ENCODE data around the gene TLE2. TPM values are rescaled to one million over a fixed set of nuclear protein-coding genes. Genes with fewer than 3 reads are reported as not detected.
A peak's percentile ranks its signal among the peaks of the same experiment; 100 is the strongest.

Gene TLE2
- total RNA-seq, 1 experiment from 2014 or later = 3.1 TPM

DNA sequence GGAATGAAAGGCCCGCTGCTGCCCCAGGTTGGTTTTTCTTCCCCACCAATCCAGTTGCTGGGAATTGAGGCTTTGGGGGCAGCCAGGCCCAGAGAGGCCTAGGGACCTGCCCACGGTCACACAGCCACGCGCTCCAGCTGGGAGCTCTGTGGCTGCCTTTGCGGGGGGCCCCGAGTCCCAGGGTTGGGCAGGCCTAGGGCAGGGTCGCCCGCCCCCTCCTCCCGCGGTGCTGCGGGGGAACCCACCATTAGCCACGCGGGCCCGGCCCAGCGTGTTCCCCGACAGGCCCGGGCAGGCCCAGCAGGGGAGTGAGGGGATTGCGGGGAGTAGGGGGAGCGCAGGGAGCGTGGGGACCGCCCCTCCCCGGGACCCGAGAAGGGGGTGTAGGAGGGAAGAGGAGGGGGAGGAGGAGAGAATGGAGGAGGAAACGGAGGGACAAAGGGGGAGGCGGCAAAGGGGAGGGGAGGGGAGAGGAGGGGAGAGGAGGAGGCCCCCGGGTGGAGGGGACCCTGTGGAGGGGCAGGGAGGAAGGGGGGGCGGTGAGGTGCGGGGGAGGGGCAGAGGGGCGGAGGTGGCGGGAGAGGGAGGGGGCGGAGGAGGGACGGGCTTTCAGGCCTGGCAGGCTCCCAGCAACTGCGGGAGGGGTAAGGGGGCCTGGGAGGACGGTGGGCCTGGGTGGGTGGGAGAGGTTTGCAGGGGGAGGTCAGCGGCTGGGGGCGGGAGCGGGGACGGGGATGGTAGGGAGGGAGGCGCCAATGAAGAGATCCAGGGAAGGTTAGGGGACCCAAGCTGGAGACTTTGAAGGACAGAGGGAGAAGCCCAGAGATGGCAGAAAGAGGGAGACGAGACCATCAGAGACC is 12.9 kb upstream of the TLE2 start:
- Histone ChIP-seq H3K9me3 (ENCODE audit: control insufficient read depth, low read depth, low read length) (no peaks in the 10 kb centered on the region), H2BK20ac (ENCODE audit: low read depth, low read length, poor library complexity, severe bottlenecking) (no peak overlapping the region), H3K79me1 (ENCODE audit: insufficient read depth, low read depth, low read length, poor library complexity, severe bottlenecking) (no peaks in the 10 kb centered on the region), H3K79me2 (ENCODE audit: insufficient read depth, low read length) (no peaks in the 10 kb centered on the region), H3K27ac (ENCODE audit: insufficient read length, low read depth, low read length) (no peak overlapping the region), H3K56ac (ENCODE audit: insufficient read length, low read depth, low read length) (no peak overlapping the region), H4K5ac (ENCODE audit: insufficient read length, low read depth, low read length) (no peak overlapping the region), H3T11ph (ENCODE audit: low read length) (no peak overlapping the region), H2BK12ac (ENCODE audit: insufficient read length, low read depth, low read length) (no peak overlapping the region), H3K4me2 (ENCODE audit: insufficient read depth, insufficient read length, low read length) (peak overlapping the region; percentile 50), H3K18ac (ENCODE audit: insufficient read length, low read depth, low read length) (no peak overlapping the region), H4K8ac (replicated peaks; ENCODE audit: insufficient read length, low read depth, low read length) (no peak overlapping the region), H3K9ac (ENCODE audit: extremely low read depth, insufficient read length, low read length) (no peak overlapping the region), H2BK120ac (ENCODE audit: low read depth, low read length, poor library complexity, severe bottlenecking) (no peak overlapping the region), H3K23ac (ENCODE audit: insufficient read length, low read depth, low read length) (no peak overlapping the region), H2AFZ (ENCODE audit: low read length) (no peak overlapping the region), H3K27me3 (ENCODE audit: insufficient read depth, low read length) (no peaks in the 10 kb centered on the region), H3K4ac (ENCODE audit: low read depth, low read length) (no peak overlapping the region), H3K23me2 (ENCODE audit: insufficient read length, low read depth, low read length, poor library complexity, severe bottlenecking) (peaks cover 3% of the 10 kb centered on the region), H4K20me1 (ENCODE audit: control insufficient read depth, insufficient read depth, insufficient read length) (no peaks in the 10 kb centered on the region), H3K14ac (ENCODE audit: insufficient read depth, low read length) (peak overlapping the region; percentile 58; the same call in 1 of the 2 replicates), H3K4me1 (ENCODE audit: insufficient read depth, low read length) (peaks cover 3% of the 10 kb centered on the region; the same call in 1 of the 2 replicates), H2BK15ac (ENCODE audit: low read depth, low read length) (no peak overlapping the region), H2BK5ac (ENCODE audit: insufficient read length, low read length) (no peak overlapping the region), H2AK5ac (ENCODE audit: insufficient read length, low read length) (no peak overlapping the region), H4K91ac (ENCODE audit: insufficient read length, low read depth, low read length) (no peak overlapping the region)
- H3K4me1 Mint-ChIP-seq = peaks cover 18 to 38% of the 10 kb centered on the region in 2 experiments
- H3K9me3 Mint-ChIP-seq = peaks cover 0 to 7% of the 10 kb centered on the region in 2 experiments; a peak in 2 of 5 replicates
- WGBS (ENCODE audit: extremely low coverage, insufficient read length, low lambda C conversion rate) = no CpG with 5 or more reads among the region's 40 CpGs
- H3K27me3 Mint-ChIP-seq (ENCODE audit: low read depth) = peaks cover 73% of the 10 kb centered on the region
- H3K27ac Mint-ChIP-seq = peak overlapping the region in 1 of 3 experiments; percentile 66; a peak in 3 of 7 replicates
- H3K4me3 Mint-ChIP-seq = peak overlapping the region; percentile 17 to 68; a peak in 4 of 5 replicates
- no peak for DNase-seq
- no peaks in the 10 kb centered on the region for H3K36me3 Mint-ChIP-seq (ENCODE audit: insufficient read depth in 1 of 3, low read depth in 3 of 3)
- TF ChIP-seq, protein P1, sequence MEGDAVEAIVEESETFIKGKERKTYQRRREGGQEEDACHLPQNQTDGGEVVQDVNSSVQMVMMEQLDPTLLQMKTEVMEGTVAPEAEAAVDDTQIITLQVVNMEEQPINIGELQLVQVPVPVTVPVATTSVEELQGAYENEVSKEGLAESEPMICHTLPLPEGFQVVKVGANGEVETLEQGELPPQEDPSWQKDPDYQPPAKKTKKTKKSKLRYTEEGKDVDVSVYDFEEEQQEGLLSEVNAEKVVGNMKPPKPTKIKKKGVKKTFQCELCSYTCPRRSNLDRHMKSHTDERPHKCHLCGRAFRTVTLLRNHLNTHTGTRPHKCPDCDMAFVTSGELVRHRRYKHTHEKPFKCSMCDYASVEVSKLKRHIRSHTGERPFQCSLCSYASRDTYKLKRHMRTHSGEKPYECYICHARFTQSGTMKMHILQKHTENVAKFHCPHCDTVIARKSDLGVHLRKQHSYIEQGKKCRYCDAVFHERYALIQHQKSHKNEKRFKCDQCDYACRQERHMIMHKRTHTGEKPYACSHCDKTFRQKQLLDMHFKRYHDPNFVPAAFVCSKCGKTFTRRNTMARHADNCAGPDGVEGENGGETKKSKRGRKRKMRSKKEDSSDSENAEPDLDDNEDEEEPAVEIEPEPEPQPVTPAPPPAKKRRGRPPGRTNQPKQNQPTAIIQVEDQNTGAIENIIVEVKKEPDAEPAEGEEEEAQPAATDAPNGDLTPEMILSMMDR (conservative IDR thresholded peaks at IDR 0.05) = no peak

Data from H9 (cell line).